Effector CD8-positive, alpha-beta T cell (primary cell): ENCODE results near the gene FPR3.
"Not testable (repeated sequence)": the region's sequence is repeated elsewhere in the genome, so short reads cannot be mapped to it uniquely, and the experiment has no call there.

Experiments used
- DNase-seq: peaks from one replicate; lab custom pipeline; 2025; lab: John Stamatoyannopoulos, UW
- total RNA-seq, 4 experiments: gene quantifications; one replicate each; lab custom pipeline; 2026; lab: John Stamatoyannopoulos, UW

The FPR3 gene
- 0 reads per million in 4 experiments for total RNA-seq

- DNase-seq, result no peak
These were observed at the start of gene FPR3 for GRCh38 chr19:51794885-51795490. Gene FPR3, plus strand, starts transcription at chr19:51795157. Its CDS starts 28,592 bp downstream, at chr19:51823749.

GRCh38 chr19:51746731-51747130, 48.2 kb upstream of the FPR3 start:
- no peak for DNase-seq

DNA sequence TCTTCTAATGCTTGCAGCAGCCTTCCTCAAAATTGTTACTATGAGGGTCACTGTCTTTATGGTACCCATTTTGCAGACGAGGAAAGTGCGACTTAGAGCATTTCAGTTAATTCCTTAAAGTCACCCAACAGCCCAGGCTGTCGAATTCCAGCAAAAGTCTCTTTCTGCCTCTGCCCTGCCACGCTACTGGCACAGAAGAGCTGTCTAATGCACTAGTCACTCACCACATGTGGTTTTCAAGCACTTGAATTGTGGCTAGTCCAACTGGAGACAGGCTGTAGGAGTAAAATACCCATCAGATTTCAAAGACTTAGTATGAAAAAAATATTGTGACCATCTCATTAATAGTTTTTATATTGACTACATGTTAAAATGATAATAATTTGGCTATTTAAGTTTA, 45.0 kb upstream of the FPR3 start:
- DNase-seq, result no peak

DNA sequence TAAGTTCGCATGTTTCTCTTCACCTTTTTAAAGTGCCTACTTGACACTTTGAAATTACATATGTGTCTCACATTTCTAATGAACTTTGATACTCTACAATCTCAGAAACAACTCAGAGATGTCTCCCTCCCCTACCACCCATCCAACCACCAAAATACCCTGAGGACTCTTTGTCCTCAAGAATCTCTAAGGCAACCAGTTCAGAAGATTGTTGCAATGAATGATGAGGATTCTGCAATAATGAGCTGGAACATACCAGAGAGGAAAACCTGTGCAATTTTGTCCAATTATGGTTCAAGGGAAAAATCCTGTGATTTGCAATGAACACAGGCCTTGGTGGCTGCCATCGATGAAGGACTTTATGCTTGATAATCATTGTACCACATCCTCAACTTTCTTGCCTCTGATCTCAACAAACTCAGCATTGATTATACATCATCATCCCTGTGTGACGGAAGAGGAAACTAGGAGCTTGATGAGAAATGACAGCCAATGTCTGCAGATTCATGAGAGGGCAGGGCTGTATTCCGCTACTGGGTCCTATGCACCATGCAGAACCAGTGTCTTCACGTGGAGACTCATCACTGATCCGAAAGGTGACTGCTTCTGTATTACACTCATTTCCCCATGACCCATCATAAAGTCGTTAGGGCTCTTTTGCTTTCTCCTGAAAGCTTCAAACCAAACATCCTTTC, 44.4 kb upstream of the FPR3 start:
- DNase-seq, result no peak

GRCh38 chr19:51751655-51752054, 43.3 kb upstream of the FPR3 start, which contains the start of gene FPR1:
Gene FPR1, minus strand, starts transcription at chr19:51751878. Its CDS starts 4,884 bp downstream, at chr19:51746994.
- DNase-seq, result no peak

GRCh38 chr19:51754109-51754508, 40.8 kb upstream of the FPR3 start:
- no peak for DNase-seq

DNA sequence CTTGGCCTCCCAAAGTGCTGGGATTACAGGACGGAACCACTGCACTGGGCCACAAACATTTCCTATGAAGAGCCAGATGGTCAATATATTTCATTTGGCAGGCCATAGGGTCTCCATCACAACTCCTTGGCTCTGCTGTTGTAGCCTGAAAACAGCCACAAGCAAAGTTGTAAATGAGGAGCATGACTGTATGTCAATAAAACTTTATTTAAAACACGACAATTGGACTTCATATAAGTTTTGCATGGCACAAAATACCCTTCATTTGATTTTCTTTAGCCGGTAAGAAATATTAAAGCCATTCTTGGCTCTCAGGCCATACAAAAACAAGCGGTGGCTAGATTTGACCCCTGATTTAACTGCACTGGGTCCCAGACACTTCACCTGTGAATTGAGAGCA, 40.2 kb upstream of the FPR3 start:
- DNase-seq, result no peak

GRCh38 chr19:51755571-51755970, 39.4 kb upstream of the FPR3 start:
- no peak for DNase-seq

DNA sequence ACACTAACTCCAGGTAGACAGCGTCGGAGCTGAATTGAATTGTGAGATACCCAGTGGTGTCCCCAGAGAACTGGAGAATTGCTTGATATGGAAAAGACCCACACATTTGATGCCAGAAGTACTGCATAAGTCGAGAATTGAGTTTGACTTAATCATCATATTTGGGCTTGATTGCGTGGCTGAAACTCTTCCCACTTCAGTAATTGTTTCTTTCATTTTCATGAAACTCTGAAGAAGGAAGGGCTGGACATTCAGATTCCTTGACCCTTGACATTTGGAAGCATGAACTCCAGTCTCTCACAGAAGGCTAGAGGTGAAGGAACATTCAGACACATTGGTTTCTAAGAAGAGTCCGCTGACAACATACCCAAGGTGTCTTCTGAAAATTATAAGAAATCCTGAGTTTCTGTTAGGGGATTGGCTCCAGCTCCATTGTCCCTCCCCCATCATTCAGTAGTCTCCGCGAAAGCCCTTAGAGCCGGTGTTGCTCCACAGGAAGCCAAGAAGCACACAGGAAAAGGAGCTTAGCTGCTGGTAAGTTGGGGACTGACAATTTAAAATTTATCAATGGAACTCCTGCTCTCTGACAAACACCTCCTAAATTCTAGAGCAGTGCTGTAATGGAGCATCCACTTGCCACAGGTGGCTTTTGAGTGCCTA, 34.1 kb upstream of the FPR3 start, which contains the start of gene FPR2:
TSS of gene FPR2 (plus strand) at position 484 of the 660 bp plus-strand sequence. CDS start 7,479 bp downstream, outside the sequence.
- no peak for DNase-seq

DNA sequence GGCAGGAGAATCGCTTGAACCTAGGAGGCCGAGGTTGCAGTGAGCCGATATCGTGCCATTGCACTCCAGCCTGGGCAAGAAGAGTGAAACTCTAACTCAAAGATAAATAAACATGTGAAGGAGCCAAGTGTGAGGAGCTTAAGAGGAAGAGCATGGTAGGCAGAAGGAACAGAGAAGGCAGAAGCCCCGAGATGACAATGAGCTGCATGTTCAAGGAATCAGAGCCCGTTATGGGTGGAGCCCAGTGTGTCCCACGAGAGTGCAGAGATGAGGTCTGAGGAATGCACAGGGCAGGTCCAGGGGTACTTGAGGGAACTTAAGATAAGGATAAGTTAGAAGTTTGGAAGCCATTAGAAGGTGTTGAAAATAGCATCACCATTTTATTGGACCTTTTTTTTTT, 33.3 kb upstream of the FPR3 start:
- no peak for DNase-seq

GRCh38 chr19:51765086-51765485, 29.9 kb upstream of the FPR3 start:
- DNase-seq, result no peak

DNA sequence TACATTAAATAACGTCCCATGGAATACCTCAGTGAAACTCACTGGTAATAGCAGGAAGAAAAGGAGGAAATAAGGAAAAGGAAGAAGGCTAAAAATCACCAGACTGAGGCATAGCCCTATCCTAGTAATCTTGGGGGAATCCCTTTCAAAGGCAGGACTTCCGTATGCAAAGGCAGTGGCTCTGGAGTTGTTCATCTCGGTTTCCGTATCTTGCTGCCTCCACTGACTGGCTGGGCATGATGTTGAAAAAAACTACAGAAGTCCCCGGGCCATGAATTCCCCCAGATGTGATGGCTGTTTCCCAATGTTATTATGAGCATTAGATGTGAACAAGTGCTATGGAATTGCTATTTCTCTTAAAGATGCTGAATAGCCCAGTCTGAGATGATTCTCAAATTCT, 28.5 kb upstream of the FPR3 start:
- no peak for DNase-seq

- DNase-seq, result no peak
These were observed 23.4 kb upstream of the FPR3 start for GRCh38 chr19:51771376-51772130.

DNA sequence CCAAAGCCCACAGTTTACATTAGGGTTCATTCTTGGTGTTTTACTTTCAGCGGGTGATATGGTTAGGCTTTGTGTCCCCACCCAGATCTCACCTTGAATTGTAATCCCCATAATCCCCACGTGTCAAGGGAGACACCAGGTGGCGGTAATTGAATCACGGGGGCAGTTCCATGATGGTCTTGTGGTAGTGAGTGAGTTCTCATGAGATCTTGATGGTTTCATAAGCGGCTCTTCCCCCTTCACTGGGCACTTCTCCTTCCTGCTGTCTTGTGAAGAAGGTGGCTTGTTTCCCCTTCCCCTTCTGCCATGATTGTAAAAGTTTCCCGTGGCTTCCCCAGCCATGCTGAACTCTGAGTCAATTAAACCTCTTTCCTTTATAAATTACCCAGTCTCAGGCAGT, 22.0 kb upstream of the FPR3 start:
- no peak for DNase-seq

DNA sequence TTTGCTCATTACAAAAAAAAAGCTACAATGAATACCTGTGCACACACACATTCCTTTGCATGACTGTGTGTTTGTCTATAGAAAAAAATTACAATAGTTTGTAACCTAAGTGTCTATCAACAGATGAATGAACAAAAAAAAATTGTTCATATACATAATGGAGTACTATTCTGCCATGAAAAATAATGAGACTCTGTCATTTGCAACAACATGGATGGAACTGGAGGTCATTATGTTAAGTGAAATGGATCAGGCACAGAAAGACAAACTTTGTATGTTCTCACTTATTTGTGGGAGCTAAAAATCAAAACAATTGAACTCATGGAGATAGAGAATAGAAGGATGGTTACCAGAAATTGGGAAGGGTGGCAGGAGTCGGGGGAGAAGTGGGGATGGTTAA, 18.4 kb upstream of the FPR3 start:
- DNase-seq, result not testable (repeated sequence)

- DNase-seq, result no peak
These were observed 17.1 kb upstream of the FPR3 start for GRCh38 chr19:51777570-51778462.

- DNase-seq, result no peak
These were observed 15.8 kb upstream of the FPR3 start for GRCh38 chr19:51779181-51779580.

DNA sequence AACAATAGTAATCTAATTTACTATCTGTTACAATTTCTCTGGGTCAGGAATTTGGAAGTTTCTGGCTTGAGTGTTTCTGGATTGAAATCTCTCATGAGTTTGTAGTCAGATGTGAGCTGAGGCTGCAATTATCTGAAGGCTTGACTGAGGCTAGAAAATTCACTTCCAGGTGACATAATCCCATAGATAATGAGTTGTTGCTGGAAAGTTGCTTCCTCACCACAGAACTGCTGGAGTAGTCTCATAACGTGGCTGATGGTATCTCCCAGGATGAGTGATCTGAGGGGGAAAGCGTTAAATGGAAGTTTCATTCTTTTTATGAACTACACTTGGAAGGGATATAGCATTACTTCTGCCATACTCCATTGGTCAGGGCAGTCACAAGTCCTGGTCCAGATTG, 15.3 kb upstream of the FPR3 start:
- no peak for DNase-seq

- DNase-seq, result no peak
These were observed 14.7 kb upstream of the FPR3 start for GRCh38 chr19:51780270-51780669.

- no peak for DNase-seq
These were observed 13.0 kb upstream of the FPR3 start for GRCh38 chr19:51781999-51782398.

DNA sequence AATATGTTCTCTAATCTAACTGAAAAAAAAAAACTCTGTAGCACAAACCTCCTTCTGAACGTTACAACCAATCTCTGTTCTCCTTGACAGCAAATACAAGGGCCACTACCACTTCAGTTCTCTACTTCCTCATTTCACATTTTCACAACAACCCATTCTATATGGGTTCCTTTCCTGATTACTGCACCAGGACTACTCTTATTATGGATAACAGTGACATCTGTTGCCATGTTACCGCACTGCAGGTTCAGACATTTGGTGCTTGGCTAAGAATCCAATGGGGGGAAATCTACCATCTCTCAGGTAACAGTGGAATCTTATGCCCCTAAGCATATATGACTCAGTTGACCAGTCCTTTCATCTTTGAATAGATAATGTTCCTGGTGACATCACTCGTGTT, 11.6 kb upstream of the FPR3 start:
- no peak for DNase-seq
